HG03521 (cell line): ENCODE measurements around the gene SCP2D1.
"Not testable (repeated sequence)": the region's sequence is repeated elsewhere in the genome, so short reads cannot be mapped to it uniquely, and the experiment has no call there.

Experiments
- ATAC-seq: cut with Tn5 transposase; IDR thresholded peaks from one replicate; pipeline ENCODE4 v1.9.1; 2021; ENCODE audit warnings: mild to moderate bottlenecking, moderate library complexity; ENCODE audit not compliant: unreplicated experiment

The SCP2D1 gene

GRCh38 chr20:18813483-18813882 is at the start of gene SCP2D1:
Gene SCP2D1 (plus strand): TSS chr20:18813783. CDS start chr20:18813816, 33 bp downstream.
- no peak for ATAC-seq

- ATAC-seq = no peak
These were observed 45.9 kb upstream of the SCP2D1 start for GRCh38 chr20:18767676-18768075.

- ATAC-seq = no peak
These were observed 40.0 kb upstream of the SCP2D1 start for GRCh38 chr20:18773566-18773965.

- no peak for ATAC-seq
These were observed 39.4 kb upstream of the SCP2D1 start for GRCh38 chr20:18774207-18774606.

GRCh38 chr20:18775633-18776032 is 38.0 kb upstream of the SCP2D1 start:
- no peak for ATAC-seq

- no peak for ATAC-seq
These were observed 34.7 kb upstream of the SCP2D1 start for GRCh38 chr20:18778690-18779392.

GRCh38 chr20:18780385-18781130 is 33.0 kb upstream of the SCP2D1 start:
- no peak for ATAC-seq

GRCh38 chr20:18781509-18781908 is 32.1 kb upstream of the SCP2D1 start:
- ATAC-seq = no peak

- no peak for ATAC-seq
These were observed 30.1 kb upstream of the SCP2D1 start for GRCh38 chr20:18783385-18783959.

GRCh38 chr20:18787046-18787445 is 26.5 kb upstream of the SCP2D1 start:
- not testable (repeated sequence) for ATAC-seq

GRCh38 chr20:18788021-18788420 is 25.6 kb upstream of the SCP2D1 start:
- no peak for ATAC-seq

GRCh38 chr20:18790787-18791186 is 22.8 kb upstream of the SCP2D1 start:
- ATAC-seq = no peak

GRCh38 chr20:18793625-18794427 is 19.8 kb upstream of the SCP2D1 start:
- ATAC-seq = peak; percentile 98

- no peak for ATAC-seq
These were observed 19.2 kb upstream of the SCP2D1 start for GRCh38 chr20:18794428-18794787.

- no peak for ATAC-seq
These were observed 18.2 kb upstream of the SCP2D1 start for GRCh38 chr20:18795366-18795765.

- no peak for ATAC-seq
These were observed 17.2 kb upstream of the SCP2D1 start for GRCh38 chr20:18796282-18796833.

GRCh38 chr20:18801516-18801915 is 12.1 kb upstream of the SCP2D1 start:
- no peak for ATAC-seq

GRCh38 chr20:18802012-18802634 is 11.5 kb upstream of the SCP2D1 start:
- ATAC-seq = no peak

GRCh38 chr20:18805881-18806280 is 7.7 kb upstream of the SCP2D1 start:
- no peak for ATAC-seq

- no peak for ATAC-seq
These were observed 4.9 kb upstream of the SCP2D1 start for GRCh38 chr20:18808712-18809111.

GRCh38 chr20:18811186-18811585 is 2.4 kb upstream of the SCP2D1 start:
- no peak for ATAC-seq
